Upper lobe of left lung (tissue), 4 donors: ENCODE measurements around the gene CPZ.

Experiments
- EP300 ChIP-seq, 4 donors: sonication (generic); formaldehyde crosslinking; IDR thresholded peaks; one replicate each; pipeline ENCODE4 v1.5.1; 2017; ENCODE audit warnings: antibody characterized with exemption in 4 of 4, control low read depth in 2 of 4
- POLR2AphosphoS5 ChIP-seq, 2 donors: sonication (generic); formaldehyde crosslinking; IDR thresholded peaks; one replicate each; pipeline ENCODE4 v1.5.1; 2017; ENCODE audit warnings: antibody characterized with exemption in 2 of 2

DNA sequence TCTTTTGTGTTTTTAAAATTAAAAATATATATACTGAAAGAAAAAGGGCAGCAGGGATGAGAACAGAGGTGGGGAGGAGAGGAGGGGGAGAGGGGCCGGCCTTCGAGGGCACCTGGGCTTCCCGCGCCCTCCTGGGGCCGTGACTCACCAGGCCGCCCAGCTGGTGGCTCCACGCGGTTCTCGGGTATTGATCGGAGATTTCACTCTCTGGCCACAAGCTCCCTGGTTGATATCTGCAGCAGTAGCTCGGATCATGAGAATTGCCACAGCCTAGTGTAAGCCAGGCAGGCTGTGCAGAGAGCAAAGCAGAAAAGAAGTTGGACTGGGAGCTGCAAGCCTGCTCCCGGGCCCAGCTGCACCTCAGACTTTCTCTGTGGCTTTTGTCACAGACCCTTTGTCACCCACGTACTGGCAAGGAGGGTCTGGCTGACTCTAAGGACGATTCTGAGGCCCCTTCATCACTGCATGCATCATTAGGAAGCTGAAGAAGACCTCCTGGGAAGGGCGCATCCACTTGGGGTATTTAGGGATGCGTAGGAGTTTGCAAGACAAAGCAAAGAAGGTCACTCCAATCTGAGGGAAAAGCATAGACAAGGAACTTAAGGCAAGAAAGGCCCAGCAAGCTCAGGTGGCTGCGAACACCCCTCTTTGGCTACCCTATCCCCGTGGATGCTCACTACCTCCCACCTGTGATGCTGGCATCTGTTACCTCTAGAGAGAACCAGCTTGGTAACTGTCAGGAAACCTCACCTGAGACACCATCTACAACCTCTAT, 71.7 kb downstream of the CPZ start:
- TF ChIP-seq EP300 (IDR thresholded peaks at IDR 0.05): no peak
- no peak for TF ChIP-seq POLR2AphosphoS5 (IDR thresholded peaks at IDR 0.05)
